Measurements from ENCODE around the gene TCF25. TPM values are rescaled to one million over a fixed set of nuclear protein-coding genes. Genes with fewer than 3 reads are reported as not detected.

Gene TCF25
- total RNA-seq, 1 experiment from 2014 or later, result 155 TPM

DNA sequence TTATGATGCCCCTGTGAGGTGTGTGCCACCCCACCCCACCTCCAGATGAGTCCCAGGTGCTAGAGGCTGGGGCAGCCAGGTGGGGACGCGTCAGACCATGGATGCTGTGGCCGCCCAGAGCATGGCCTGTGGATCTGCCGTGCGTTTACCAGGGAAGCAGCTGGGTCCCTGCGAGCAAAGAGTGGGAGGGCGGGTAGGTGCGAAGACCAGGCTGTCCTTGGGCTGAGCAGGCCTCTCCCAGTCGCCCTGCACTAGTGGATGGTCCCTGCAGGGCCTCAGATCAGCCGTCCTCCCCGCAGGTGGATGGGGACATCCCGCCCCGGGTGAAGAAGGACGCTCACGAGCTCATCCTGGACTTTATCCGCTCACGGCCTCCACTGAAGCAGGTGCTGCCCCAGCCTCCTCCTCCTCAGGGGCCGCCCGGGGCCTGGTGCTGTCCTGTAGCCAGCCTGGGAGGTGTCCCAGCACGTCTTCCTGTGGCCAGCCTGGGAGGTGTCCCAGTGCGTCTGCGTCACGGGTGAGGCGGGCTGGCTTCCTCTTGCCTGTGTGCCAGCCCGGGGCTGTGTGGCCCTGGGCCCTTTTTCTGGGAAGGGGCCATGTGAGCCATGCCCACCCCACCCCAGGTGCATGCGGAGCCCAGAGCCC lies 18.0 kb upstream of the TCF25 start:
- H3K27ac Mint-ChIP-seq, result no peak overlapping the region
- ChIA-PET POLR2A (no interaction called here), CTCF (no interaction called here)
- TF ChIP-seq EMX1 (CRISPR knock-in tag; IDR thresholded peaks at IDR 0.05) (no peak), GTF2I (CRISPR knock-in tag; conservative IDR thresholded peaks at IDR 0.05) (no peak), JAZF1 (CRISPR knock-in tag; IDR thresholded peaks at IDR 0.05) (no peak), CREB1 (CRISPR knock-in tag; IDR thresholded peaks at IDR 0.05) (no peak), ZNF671 (CRISPR knock-in tag; IDR thresholded peaks at IDR 0.05) (no peak), ELF4 (CRISPR knock-in tag; IDR thresholded peaks at IDR 0.05; ENCODE audit: low read depth) (no peak)
- TF ChIP-seq, protein P1, sequence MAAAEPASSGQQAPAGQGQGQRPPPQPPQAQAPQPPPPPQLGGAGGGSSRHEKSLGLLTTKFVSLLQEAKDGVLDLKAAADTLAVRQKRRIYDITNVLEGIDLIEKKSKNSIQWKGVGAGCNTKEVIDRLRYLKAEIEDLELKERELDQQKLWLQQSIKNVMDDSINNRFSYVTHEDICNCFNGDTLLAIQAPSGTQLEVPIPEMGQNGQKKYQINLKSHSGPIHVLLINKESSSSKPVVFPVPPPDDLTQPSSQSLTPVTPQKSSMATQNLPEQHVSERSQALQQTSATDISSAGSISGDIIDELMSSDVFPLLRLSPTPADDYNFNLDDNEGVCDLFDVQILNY (CRISPR knock-in tag; IDR thresholded peaks at IDR 0.05), result no peak
- H3K36me3 Mint-ChIP-seq, result no peaks in the 10 kb centered on the region
- ATAC-seq, result no peak
- DNase-seq (ENCODE audit: low spot score), result no peak
- H3K9me3 Mint-ChIP-seq, result no peaks in the 10 kb centered on the region
- H3K27me3 Mint-ChIP-seq (ENCODE audit: low read depth), result no peaks in the 10 kb centered on the region
- no peak overlapping the region for H3K4me3 Mint-ChIP-seq
- H3K4me1 Mint-ChIP-seq, result peaks cover 3% of the 10 kb centered on the region; the same call in 1 of the 2 replicates

DNA sequence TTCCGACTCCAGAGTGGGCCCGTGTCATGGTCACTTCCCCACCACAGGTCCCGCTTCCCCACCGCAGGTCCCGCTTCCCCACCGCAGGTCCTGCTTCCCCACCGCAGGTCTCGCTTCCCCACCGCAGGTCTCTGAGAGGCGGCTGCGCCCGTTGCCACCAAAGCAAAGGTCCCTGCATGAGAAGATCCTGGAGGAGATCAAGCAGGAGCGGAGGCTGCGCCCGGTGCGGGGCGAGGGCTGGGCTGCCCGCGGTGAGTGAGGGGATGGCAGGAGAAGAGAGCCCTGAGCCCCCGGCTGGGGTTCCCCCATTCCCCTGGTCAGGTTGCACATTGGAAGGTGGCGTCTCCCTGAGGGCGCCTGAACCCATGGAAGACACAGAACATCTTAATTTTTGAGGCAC lies 17.4 kb upstream of the TCF25 start:
- Mint-ChIP-seq H3K27me3 (ENCODE audit: low read depth) (no peaks in the 10 kb centered on the region), H3K36me3 (no peaks in the 10 kb centered on the region), H3K9me3 (no peaks in the 10 kb centered on the region), H3K4me3 (no peak overlapping the region), H3K4me1 (peaks cover 2% of the 10 kb centered on the region; the same call in 1 of the 2 replicates), H3K27ac (no peak overlapping the region)
- ATAC-seq (no peak), DNase-seq (ENCODE audit: low spot score) (no peak)
- ChIA-PET CTCF (no interaction called here), POLR2A (no interaction called here)
- TF ChIP-seq, protein P2, sequence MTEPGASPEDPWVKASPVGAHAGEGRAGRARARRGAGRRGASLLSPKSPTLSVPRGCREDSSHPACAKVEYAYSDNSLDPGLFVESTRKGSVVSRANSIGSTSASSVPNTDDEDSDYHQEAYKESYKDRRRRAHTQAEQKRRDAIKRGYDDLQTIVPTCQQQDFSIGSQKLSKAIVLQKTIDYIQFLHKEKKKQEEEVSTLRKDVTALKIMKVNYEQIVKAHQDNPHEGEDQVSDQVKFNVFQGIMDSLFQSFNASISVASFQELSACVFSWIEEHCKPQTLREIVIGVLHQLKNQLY (CRISPR knock-in tag; IDR thresholded peaks at IDR 0.05), result no peak
- TF ChIP-seq, protein P3, sequence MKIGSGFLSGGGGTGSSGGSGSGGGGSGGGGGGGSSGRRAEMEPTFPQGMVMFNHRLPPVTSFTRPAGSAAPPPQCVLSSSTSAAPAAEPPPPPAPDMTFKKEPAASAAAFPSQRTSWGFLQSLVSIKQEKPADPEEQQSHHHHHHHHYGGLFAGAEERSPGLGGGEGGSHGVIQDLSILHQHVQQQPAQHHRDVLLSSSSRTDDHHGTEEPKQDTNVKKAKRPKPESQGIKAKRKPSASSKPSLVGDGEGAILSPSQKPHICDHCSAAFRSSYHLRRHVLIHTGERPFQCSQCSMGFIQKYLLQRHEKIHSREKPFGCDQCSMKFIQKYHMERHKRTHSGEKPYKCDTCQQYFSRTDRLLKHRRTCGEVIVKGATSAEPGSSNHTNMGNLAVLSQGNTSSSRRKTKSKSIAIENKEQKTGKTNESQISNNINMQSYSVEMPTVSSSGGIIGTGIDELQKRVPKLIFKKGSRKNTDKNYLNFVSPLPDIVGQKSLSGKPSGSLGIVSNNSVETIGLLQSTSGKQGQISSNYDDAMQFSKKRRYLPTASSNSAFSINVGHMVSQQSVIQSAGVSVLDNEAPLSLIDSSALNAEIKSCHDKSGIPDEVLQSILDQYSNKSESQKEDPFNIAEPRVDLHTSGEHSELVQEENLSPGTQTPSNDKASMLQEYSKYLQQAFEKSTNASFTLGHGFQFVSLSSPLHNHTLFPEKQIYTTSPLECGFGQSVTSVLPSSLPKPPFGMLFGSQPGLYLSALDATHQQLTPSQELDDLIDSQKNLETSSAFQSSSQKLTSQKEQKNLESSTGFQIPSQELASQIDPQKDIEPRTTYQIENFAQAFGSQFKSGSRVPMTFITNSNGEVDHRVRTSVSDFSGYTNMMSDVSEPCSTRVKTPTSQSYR (CRISPR knock-in tag; IDR thresholded peaks at IDR 0.05), result no peak
- TF ChIP-seq NR1H2 (CRISPR knock-in tag; IDR thresholded peaks at IDR 0.05) (no peak), CREM (CRISPR knock-in tag; IDR thresholded peaks at IDR 0.05) (no peak), SMAD3 (CRISPR knock-in tag; IDR thresholded peaks at IDR 0.05; ENCODE audit: borderline replicate concordance) (no peak), ELF4 (CRISPR knock-in tag; IDR thresholded peaks at IDR 0.05; ENCODE audit: low read depth) (no peak), CREB1 (CRISPR knock-in tag; IDR thresholded peaks at IDR 0.05) (no peak)
- TF ChIP-seq, protein P4, sequence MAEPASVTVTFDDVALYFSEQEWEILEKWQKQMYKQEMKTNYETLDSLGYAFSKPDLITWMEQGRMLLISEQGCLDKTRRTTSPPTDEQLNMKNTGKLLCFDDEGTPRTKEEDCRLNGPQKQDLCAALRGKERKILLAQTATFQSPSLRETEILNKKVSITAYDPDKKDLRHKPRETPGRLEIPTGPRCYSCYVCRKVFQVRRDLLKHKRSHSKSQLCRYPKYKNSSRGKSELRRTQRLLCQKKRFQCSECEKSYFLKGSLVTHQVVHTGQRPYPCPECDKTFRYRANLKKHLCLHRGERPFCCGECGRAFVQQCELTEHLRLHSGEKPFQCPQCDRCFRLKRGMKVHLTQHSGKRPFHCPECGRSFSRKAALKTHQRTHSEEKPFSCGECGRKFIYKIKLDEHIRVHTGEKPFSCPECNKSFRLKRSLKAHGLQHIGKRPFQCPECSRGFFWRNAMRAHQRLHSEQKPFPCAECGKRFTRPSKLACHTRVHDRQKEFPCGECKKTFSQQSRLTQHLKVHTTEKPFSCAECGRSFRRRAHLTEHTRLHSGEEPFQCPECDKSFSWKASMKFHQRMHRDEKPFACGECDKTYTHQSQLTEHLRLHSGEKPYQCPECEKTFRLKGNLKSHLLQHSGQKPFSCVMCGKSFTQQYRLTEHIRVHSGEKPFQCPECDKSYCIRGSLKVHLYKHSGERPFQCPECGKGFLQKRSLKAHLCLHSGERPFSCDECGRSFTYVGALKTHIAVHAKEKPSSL (CRISPR knock-in tag; conservative IDR thresholded peaks at IDR 0.05), result no peak
- TF ChIP-seq, protein P5, sequence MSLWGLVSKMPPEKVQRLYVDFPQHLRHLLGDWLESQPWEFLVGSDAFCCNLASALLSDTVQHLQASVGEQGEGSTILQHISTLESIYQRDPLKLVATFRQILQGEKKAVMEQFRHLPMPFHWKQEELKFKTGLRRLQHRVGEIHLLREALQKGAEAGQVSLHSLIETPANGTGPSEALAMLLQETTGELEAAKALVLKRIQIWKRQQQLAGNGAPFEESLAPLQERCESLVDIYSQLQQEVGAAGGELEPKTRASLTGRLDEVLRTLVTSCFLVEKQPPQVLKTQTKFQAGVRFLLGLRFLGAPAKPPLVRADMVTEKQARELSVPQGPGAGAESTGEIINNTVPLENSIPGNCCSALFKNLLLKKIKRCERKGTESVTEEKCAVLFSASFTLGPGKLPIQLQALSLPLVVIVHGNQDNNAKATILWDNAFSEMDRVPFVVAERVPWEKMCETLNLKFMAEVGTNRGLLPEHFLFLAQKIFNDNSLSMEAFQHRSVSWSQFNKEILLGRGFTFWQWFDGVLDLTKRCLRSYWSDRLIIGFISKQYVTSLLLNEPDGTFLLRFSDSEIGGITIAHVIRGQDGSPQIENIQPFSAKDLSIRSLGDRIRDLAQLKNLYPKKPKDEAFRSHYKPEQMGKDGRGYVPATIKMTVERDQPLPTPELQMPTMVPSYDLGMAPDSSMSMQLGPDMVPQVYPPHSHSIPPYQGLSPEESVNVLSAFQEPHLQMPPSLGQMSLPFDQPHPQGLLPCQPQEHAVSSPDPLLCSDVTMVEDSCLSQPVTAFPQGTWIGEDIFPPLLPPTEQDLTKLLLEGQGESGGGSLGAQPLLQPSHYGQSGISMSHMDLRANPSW (CRISPR knock-in tag; conservative IDR thresholded peaks at IDR 0.05; ENCODE audit: low read depth), result no peak
- TF ChIP-seq, protein P6, sequence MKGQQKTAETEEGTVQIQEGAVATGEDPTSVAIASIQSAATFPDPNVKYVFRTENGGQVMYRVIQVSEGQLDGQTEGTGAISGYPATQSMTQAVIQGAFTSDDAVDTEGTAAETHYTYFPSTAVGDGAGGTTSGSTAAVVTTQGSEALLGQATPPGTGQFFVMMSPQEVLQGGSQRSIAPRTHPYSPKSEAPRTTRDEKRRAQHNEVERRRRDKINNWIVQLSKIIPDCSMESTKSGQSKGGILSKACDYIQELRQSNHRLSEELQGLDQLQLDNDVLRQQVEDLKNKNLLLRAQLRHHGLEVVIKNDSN (CRISPR knock-in tag; IDR thresholded peaks at IDR 0.05), result no peak
- TF ChIP-seq, protein P7, sequence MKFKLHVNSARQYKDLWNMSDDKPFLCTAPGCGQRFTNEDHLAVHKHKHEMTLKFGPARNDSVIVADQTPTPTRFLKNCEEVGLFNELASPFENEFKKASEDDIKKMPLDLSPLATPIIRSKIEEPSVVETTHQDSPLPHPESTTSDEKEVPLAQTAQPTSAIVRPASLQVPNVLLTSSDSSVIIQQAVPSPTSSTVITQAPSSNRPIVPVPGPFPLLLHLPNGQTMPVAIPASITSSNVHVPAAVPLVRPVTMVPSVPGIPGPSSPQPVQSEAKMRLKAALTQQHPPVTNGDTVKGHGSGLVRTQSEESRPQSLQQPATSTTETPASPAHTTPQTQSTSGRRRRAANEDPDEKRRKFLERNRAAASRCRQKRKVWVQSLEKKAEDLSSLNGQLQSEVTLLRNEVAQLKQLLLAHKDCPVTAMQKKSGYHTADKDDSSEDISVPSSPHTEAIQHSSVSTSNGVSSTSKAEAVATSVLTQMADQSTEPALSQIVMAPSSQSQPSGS (CRISPR knock-in tag; IDR thresholded peaks at IDR 0.05; ENCODE audit: borderline replicate concordance, low read depth), result no peak
- TF ChIP-seq, protein P8, sequence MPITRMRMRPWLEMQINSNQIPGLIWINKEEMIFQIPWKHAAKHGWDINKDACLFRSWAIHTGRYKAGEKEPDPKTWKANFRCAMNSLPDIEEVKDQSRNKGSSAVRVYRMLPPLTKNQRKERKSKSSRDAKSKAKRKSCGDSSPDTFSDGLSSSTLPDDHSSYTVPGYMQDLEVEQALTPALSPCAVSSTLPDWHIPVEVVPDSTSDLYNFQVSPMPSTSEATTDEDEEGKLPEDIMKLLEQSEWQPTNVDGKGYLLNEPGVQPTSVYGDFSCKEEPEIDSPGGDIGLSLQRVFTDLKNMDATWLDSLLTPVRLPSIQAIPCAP (CRISPR knock-in tag; IDR thresholded peaks at IDR 0.05), result no peak
